PC-3 (cell line): ENCODE measurements around the gene SMPDL3A. TPM values are rescaled to one million over a fixed set of nuclear protein-coding genes. Genes with fewer than 3 reads are reported as not detected.

Experiments used
- ATAC-seq: fragments of 200-7000 bp; cut with Tn5 transposase; 2 replicates; pipeline ENCODE4 v1.9.1; 2020; ENCODE audit warnings: mild to moderate bottlenecking, moderate library complexity
- BruUV-seq: library from RNA; stranded (reverse); fragments of 400-500 nt; replicated peaks from 2 replicates; lab custom pipeline; 2021; lab: Mats Ljungman, UMichigan
- CTCF ChIA-PET: fragments of 300-600 bp; sonication (Branson Sonifier 250); formaldehyde crosslinking; loops from one replicate; lab custom pipeline; 2022; ENCODE audit warnings: antibody characterized with exemption; lab: Charles Lee
- POLR2A ChIA-PET: fragments of 300-600 bp; sonication (Branson Sonifier 250); formaldehyde crosslinking; loops from one replicate; lab custom pipeline; 2022; ENCODE audit warnings: antibody characterized with exemption; ENCODE audit not compliant: unreplicated experiment; lab: Charles Lee
- DNase-seq: peaks from one replicate; pipeline ENCODE4 v3.0.0-alpha.2; 2015
- H2AFZ ChIP-seq: fragments of 300-600 bp; sonication (generic); 2 replicates; pipeline ENCODE4 v1.6.0; 2016; ENCODE audit warnings: antibody characterized with exemption, low read length
- H3F3A ChIP-seq: fragments of 300-600 bp; sonication (generic); one replicate; pipeline ENCODE4 v1.6.0; 2017; ENCODE audit warnings: antibody characterized with exemption, low read length, control low read depth, mild to moderate bottlenecking; ENCODE audit not compliant: unreplicated experiment
- H3K27ac ChIP-seq: fragments of 300-600 bp; sonication (generic); 2 replicates; pipeline ENCODE4 v1.5.1; 2016; ENCODE audit warnings: mild to moderate bottlenecking, low read length
- H3K27me3 ChIP-seq: fragments of 300-600 bp; sonication (generic); 2 replicates; pipeline ENCODE4 v1.6.1; 2016; ENCODE audit warnings: low read length, mixed read lengths
- H3K36me3 ChIP-seq: fragments of 300-600 bp; sonication (generic); 2 replicates; pipeline ENCODE4 v1.6.1; 2016; ENCODE audit warnings: low read depth, mixed run types, low read length, mixed read lengths
- H3K4me1 ChIP-seq: fragments of 300-600 bp; sonication (generic); 2 replicates; pipeline ENCODE4 v1.5.1; 2016; ENCODE audit warnings: low read length; ENCODE audit not compliant: insufficient read depth
- H3K4me2 ChIP-seq: fragments of 300-600 bp; sonication (generic); 2 replicates; pipeline ENCODE4 v1.6.0; 2016; ENCODE audit warnings: low read length
- H3K4me3 ChIP-seq: fragments of 300-600 bp; sonication (generic); 2 replicates; pipeline ENCODE4 v1.5.1; 2016; ENCODE audit warnings: mild to moderate bottlenecking, low read length, mixed read lengths
- H3K79me2 ChIP-seq: fragments of 300-600 bp; sonication (generic); 2 replicates; pipeline ENCODE4 v1.6.1; 2017; ENCODE audit warnings: low read length, mixed read lengths
- H3K9ac ChIP-seq: fragments of 300-600 bp; sonication (generic); 2 replicates; pipeline ENCODE4 v1.6.0; 2016; ENCODE audit warnings: mild to moderate bottlenecking, low read length
- H3K9me2 ChIP-seq: fragments of 300-600 bp; sonication (generic); replicated peaks from 2 replicates; pipeline ENCODE4 v1.6.1; 2016; ENCODE audit warnings: mixed run types, low read length, mixed read lengths
- H3K9me3 ChIP-seq: fragments of 300-600 bp; sonication (generic); 2 replicates; pipeline ENCODE4 v1.6.1; 2016; ENCODE audit warnings: low read length, mixed read lengths
- H4K20me1 ChIP-seq: fragments of 300-600 bp; sonication (generic); 2 replicates; pipeline ENCODE4 v1.6.1; 2016; ENCODE audit warnings: low read length, mixed read lengths
- CTCF ChIP-seq: fragments of 300-600 bp; sonication (generic); conservative IDR thresholded peaks from 2 replicates; pipeline ENCODE4 v1.5.1; 2017; ENCODE audit warnings: antibody characterized with exemption, low read depth, mild to moderate bottlenecking, low read length
- EZH2 ChIP-seq: fragments of 300-600 bp; sonication (generic); IDR thresholded peaks from one replicate; pipeline ENCODE4 v1.6.1; 2017; ENCODE audit warnings: antibody characterized with exemption, mild to moderate bottlenecking, low read length; ENCODE audit not compliant: unreplicated experiment
- EZH2phosphoT487 ChIP-seq: fragments of 300-600 bp; sonication (generic); IDR thresholded peaks from 2 replicates; pipeline ENCODE4 v1.6.1; 2018; ENCODE audit warnings: mild to moderate bottlenecking, antibody characterized with exemption, low read length, borderline replicate concordance
- intact Hi-C: fragments of 100-400 bp; cut with micrococcal nuclease; formaldehyde crosslinking; loops from 2 replicates; pipeline ENCODE4 v1.9.0; 2023
- total RNA-seq: library from RNA; depleted of rRNA; stranded (reverse); fragments of >200 nt; gene quantifications from 2 replicates; pipeline ENCODE4 v1.2.3, GENCODE V29; 2014

The SMPDL3A gene
- total RNA-seq, 1 experiment from 2014 or later, result 4.6 TPM

GRCh38 chr6:122790028-122790422 lies 967 bp downstream of the SMPDL3A start:
- DNase-seq (no peak), ATAC-seq (peak; percentile 42)
- H3K4me1 ChIP-seq, result peaks cover 27% of the 10 kb centered on the region
- H2AFZ ChIP-seq, result peak overlapping the region; percentile 96
- peak overlapping the region; percentile 80 for H3K27ac ChIP-seq
- CTCF ChIA-PET, result interaction anchor here (1.0 kb wide), 1 partner anchor 8 kb away, joined by 7 read pairs; no protein-coding TSS in a partner anchor
- TF ChIP-seq EZH2 (no peak), EZH2phosphoT487 (no peak), CTCF (no peak)
- H3K36me3 ChIP-seq, result no peaks in the 10 kb centered on the region
- no peaks in the 10 kb centered on the region for H3F3A ChIP-seq
- BruUV-seq, result no TSS peak
- H4K20me1 ChIP-seq, result no peaks in the 10 kb centered on the region
- H3K4me3 ChIP-seq, result peak overlapping the region; percentile 88
- peaks cover 26% of the 10 kb centered on the region for H3K79me2 ChIP-seq
- no peaks in the 10 kb centered on the region for H3K9me3 ChIP-seq
- H3K9me2 ChIP-seq, result no peaks in the 10 kb centered on the region
- H3K9ac ChIP-seq, result peak overlapping the region; percentile 79
- intact Hi-C loops, result no loop called here
- POLR2A ChIA-PET, result interaction anchor here (0.7 to 0.9 kb wide), 2 partner anchors 8 to 49 kb away, joined by 4 to 8 read pairs; no protein-coding TSS in a partner anchor
- H3K4me2 ChIP-seq, result peak overlapping the region; percentile 97
- no peaks in the 10 kb centered on the region for H3K27me3 ChIP-seq

GRCh38 chr6:122790423-122791309 lies 1.6 kb downstream of the SMPDL3A start:
- peak overlapping the region; percentile 79 for H3K9ac ChIP-seq
- TSS peak; percentile 42 for BruUV-seq
- no peaks in the 10 kb centered on the region for H3K9me3 ChIP-seq
- TF ChIP-seq EZH2 (no peak), CTCF (no peak), EZH2phosphoT487 (no peak)
- no peaks in the 10 kb centered on the region for H3K36me3 ChIP-seq
- DNase-seq, result peak; percentile 19
- H3K27me3 ChIP-seq, result no peaks in the 10 kb centered on the region
- H3K27ac ChIP-seq, result peak overlapping the region; percentile 80
- POLR2A ChIA-PET, result no interaction called here
- H2AFZ ChIP-seq, result peak overlapping the region; percentile 96
- H4K20me1 ChIP-seq, result no peaks in the 10 kb centered on the region
- ATAC-seq, result no peak
- intact Hi-C loops, result no loop called here
- H3F3A ChIP-seq, result no peaks in the 10 kb centered on the region
- peaks cover 27% of the 10 kb centered on the region for H3K4me1 ChIP-seq
- peaks cover 28% of the 10 kb centered on the region for H3K79me2 ChIP-seq
- peak overlapping the region; percentile 88 for H3K4me3 ChIP-seq
- H3K9me2 ChIP-seq, result no peaks in the 10 kb centered on the region
- H3K4me2 ChIP-seq, result peak overlapping the region; percentile 97
- CTCF ChIA-PET, result no interaction called here

GRCh38 chr6:122791310-122791679 lies 2.2 kb downstream of the SMPDL3A start:
- Histone ChIP-seq H3K4me1 (peaks cover 27% of the 10 kb centered on the region), H3K27ac (no peak overlapping the region), H3K9me3 (no peaks in the 10 kb centered on the region), H3K27me3 (no peaks in the 10 kb centered on the region), H3K9ac (no peak overlapping the region), H3F3A (no peaks in the 10 kb centered on the region), H4K20me1 (no peaks in the 10 kb centered on the region), H3K79me2 (peaks cover 31% of the 10 kb centered on the region), H3K36me3 (no peaks in the 10 kb centered on the region), H3K4me3 (peak overlapping the region; percentile 88; the same call in 1 of the 2 replicates), H3K9me2 (no peaks in the 10 kb centered on the region), H3K4me2 (peak overlapping the region; percentile 97; the same call in 1 of the 2 replicates), H2AFZ (peak overlapping the region; percentile 96)
- no peak for TF ChIP-seq CTCF
- TF ChIP-seq EZH2phosphoT487, result no peak
- no peak for TF ChIP-seq EZH2
- ChIA-PET POLR2A (no interaction called here), CTCF (no interaction called here)
- BruUV-seq, result no TSS peak
- intact Hi-C loops, result no loop called here
- ATAC-seq (no peak), DNase-seq (no peak)
